ENCODE data around the gene ANKRD34A. TPM values are rescaled to one million over a fixed set of nuclear protein-coding genes. Genes with fewer than 3 reads are reported as not detected.

The ANKRD34A gene
- total and polyA plus RNA-seq, 4 donors, result 0.06 to 0.17 (median 0.13) TPM; not detected in 1

DNA sequence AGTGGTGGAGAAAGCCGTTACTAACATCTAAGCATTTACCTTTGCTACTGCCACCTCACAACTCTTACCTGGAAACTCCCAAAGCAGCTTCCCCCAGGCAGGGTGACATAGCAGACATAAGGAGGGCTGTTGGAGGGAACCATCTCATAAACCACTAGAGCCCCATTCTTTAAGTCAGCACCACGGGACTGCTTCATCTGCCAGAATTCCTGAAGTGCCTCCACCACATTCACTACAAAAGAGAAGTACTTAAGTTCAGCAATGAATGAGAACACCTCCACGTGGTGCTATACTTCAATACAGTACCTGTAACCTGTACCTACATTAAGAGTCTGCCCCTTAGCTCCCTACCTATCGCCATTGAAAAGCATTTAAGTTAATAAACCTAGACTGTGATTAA lies 16.8 kb downstream of the ANKRD34A start:
- H3K27me3 ChIP-seq (ENCODE audit: control insufficient read depth in 4 of 4, insufficient read depth in 4 of 4, low read length in 3 of 4), result no peaks in the 10 kb centered on the region
- H3K9me3 ChIP-seq (ENCODE audit: control insufficient read depth in 4 of 4, low read length in 3 of 4), result no peaks in the 10 kb centered on the region
- peaks cover 0 to 6% (median 0%) of the 10 kb centered on the region in 4 donors for H3K4me1 ChIP-seq (ENCODE audit: control insufficient read depth in 4 of 4, insufficient read depth in 4 of 4, low read length in 3 of 4)
- no peak for DNase-seq (ENCODE audit: low spot score)
- H3K9ac ChIP-seq (ENCODE audit: low read depth in 1 of 2, low read length in 2 of 2), result no peak overlapping the region
- WGBS, result 92% methylated on average over 4 of the region's 4 CpGs
- no peak overlapping the region for H3K27ac ChIP-seq (ENCODE audit: low read depth in 1 of 2, low read length in 2 of 2)
- TF ChIP-seq, protein P1, sequence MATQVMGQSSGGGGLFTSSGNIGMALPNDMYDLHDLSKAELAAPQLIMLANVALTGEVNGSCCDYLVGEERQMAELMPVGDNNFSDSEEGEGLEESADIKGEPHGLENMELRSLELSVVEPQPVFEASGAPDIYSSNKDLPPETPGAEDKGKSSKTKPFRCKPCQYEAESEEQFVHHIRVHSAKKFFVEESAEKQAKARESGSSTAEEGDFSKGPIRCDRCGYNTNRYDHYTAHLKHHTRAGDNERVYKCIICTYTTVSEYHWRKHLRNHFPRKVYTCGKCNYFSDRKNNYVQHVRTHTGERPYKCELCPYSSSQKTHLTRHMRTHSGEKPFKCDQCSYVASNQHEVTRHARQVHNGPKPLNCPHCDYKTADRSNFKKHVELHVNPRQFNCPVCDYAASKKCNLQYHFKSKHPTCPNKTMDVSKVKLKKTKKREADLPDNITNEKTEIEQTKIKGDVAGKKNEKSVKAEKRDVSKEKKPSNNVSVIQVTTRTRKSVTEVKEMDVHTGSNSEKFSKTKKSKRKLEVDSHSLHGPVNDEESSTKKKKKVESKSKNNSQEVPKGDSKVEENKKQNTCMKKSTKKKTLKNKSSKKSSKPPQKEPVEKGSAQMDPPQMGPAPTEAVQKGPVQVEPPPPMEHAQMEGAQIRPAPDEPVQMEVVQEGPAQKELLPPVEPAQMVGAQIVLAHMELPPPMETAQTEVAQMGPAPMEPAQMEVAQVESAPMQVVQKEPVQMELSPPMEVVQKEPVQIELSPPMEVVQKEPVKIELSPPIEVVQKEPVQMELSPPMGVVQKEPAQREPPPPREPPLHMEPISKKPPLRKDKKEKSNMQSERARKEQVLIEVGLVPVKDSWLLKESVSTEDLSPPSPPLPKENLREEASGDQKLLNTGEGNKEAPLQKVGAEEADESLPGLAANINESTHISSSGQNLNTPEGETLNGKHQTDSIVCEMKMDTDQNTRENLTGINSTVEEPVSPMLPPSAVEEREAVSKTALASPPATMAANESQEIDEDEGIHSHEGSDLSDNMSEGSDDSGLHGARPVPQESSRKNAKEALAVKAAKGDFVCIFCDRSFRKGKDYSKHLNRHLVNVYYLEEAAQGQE (IDR thresholded peaks at IDR 0.05), result no peak
- TF ChIP-seq YY1 (IDR thresholded peaks at IDR 0.05) (no peak), HNF4A (conservative IDR thresholded peaks at IDR 0.05) (no peak), GABPA (IDR thresholded peaks at IDR 0.05 in 1 of 2, conservative IDR thresholded peaks at IDR 0.05 in 1 of 2) (no peak), EGR1 (IDR thresholded peaks at IDR 0.05; ENCODE audit: low read depth in 2 of 2) (no peak), RXRA (IDR thresholded peaks at IDR 0.05) (no peak), RAD21 (IDR thresholded peaks at IDR 0.05) (no peak), JUND (IDR thresholded peaks at IDR 0.05) (no peak), SP1 (IDR thresholded peaks at IDR 0.05) (no peak), NR2F2 (IDR thresholded peaks at IDR 0.05) (no peak), HNF4G (IDR thresholded peaks at IDR 0.05) (no peak), FOXA1 (IDR thresholded peaks at IDR 0.05) (no peak), TAF1 (conservative IDR thresholded peaks at IDR 0.05) (no peak)
- TF ChIP-seq, protein P2, sequence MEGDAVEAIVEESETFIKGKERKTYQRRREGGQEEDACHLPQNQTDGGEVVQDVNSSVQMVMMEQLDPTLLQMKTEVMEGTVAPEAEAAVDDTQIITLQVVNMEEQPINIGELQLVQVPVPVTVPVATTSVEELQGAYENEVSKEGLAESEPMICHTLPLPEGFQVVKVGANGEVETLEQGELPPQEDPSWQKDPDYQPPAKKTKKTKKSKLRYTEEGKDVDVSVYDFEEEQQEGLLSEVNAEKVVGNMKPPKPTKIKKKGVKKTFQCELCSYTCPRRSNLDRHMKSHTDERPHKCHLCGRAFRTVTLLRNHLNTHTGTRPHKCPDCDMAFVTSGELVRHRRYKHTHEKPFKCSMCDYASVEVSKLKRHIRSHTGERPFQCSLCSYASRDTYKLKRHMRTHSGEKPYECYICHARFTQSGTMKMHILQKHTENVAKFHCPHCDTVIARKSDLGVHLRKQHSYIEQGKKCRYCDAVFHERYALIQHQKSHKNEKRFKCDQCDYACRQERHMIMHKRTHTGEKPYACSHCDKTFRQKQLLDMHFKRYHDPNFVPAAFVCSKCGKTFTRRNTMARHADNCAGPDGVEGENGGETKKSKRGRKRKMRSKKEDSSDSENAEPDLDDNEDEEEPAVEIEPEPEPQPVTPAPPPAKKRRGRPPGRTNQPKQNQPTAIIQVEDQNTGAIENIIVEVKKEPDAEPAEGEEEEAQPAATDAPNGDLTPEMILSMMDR (IDR thresholded peaks at IDR 0.05; ENCODE audit: low read depth, low read length, missing input control), result no peak
- TF ChIP-seq, protein P3, sequence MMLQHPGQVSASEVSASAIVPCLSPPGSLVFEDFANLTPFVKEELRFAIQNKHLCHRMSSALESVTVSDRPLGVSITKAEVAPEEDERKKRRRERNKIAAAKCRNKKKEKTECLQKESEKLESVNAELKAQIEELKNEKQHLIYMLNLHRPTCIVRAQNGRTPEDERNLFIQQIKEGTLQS (IDR thresholded peaks at IDR 0.05), result no peak
- TF ChIP-seq, protein P4, sequence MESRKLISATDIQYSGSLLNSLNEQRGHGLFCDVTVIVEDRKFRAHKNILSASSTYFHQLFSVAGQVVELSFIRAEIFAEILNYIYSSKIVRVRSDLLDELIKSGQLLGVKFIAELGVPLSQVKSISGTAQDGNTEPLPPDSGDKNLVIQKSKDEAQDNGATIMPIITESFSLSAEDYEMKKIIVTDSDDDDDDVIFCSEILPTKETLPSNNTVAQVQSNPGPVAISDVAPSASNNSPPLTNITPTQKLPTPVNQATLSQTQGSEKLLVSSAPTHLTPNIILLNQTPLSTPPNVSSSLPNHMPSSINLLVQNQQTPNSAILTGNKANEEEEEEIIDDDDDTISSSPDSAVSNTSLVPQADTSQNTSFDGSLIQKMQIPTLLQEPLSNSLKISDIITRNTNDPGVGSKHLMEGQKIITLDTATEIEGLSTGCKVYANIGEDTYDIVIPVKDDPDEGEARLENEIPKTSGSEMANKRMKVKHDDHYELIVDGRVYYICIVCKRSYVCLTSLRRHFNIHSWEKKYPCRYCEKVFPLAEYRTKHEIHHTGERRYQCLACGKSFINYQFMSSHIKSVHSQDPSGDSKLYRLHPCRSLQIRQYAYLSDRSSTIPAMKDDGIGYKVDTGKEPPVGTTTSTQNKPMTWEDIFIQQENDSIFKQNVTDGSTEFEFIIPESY (IDR thresholded peaks at IDR 0.05), result no peak
- TF ChIP-seq, protein P5, sequence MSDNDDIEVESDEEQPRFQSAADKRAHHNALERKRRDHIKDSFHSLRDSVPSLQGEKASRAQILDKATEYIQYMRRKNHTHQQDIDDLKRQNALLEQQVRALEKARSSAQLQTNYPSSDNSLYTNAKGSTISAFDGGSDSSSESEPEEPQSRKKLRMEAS (IDR thresholded peaks at IDR 0.05), result no peak
- peaks cover 1 to 5% (median 4%) of the 10 kb centered on the region in 4 donors for H3K36me3 ChIP-seq (ENCODE audit: control insufficient read depth in 4 of 4, insufficient read depth in 3 of 4, low read depth in 1 of 4, low read length in 3 of 4)
- no peak overlapping the region for H3K4me3 ChIP-seq (ENCODE audit: low read depth in 1 of 3, low read length in 3 of 3)

Measured in liver (tissue), 9 donors.